Gastroesophageal sphincter (tissue), 3 donors: ENCODE measurements around the gene THRB.

Source experiments
- CTCF ChIP-seq, 4 experiments: fragments of 200-600 bp in 2 of 4; fragments of 450-650 bp in 2 of 4; sonication (generic) in 1 of 4; IDR thresholded peaks; one replicate each; pipeline ENCODE4 v1.5.1; 2017 to 2019; ENCODE audit warnings: antibody characterized with exemption in 4 of 4, mild to moderate bottlenecking in 2 of 4, moderate library complexity in 2 of 4
- EP300 ChIP-seq: sonication (generic); formaldehyde crosslinking; IDR thresholded peaks from one replicate; pipeline ENCODE4 v1.6.1; 2017; ENCODE audit warnings: antibody characterized with exemption, mild to moderate bottlenecking
- POLR2A ChIP-seq, 2 donors: fragments of 450-650 bp; IDR thresholded peaks; one replicate each; pipeline ENCODE4 v1.6.1; 2017; ENCODE audit warnings: antibody characterized with exemption in 2 of 2, mild to moderate bottlenecking in 2 of 2, moderate library complexity in 1 of 2
- POLR2AphosphoS5 ChIP-seq: sonication (generic); formaldehyde crosslinking; IDR thresholded peaks from one replicate; pipeline ENCODE4 v1.6.1; 2017; ENCODE audit warnings: antibody characterized with exemption

GRCh38 chr3:24520976-24521419, 26.3 kb upstream of the THRB start:
- TF ChIP-seq CTCF (IDR thresholded peaks at IDR 0.05) (no peak), POLR2A (IDR thresholded peaks at IDR 0.05) (no peak), POLR2AphosphoS5 (no peak), EP300 (no peak)
